HUES64 (cell line): ENCODE data around the gene RIPK4.

Experiments
- H3K27ac ChIP-seq: 2 replicates; pipeline ENCODE4 v1.7.0; 2013; ENCODE audit warnings: low read depth, low read length, inconsistent platforms
- H3K27me3 ChIP-seq: 2 replicates; pipeline ENCODE4 v1.6.1; 2013; ENCODE audit warnings: mild to moderate bottlenecking, low read length; ENCODE audit not compliant: insufficient read depth
- H3K36me3 ChIP-seq: 2 replicates; pipeline ENCODE4 v1.6.1; 2013; ENCODE audit warnings: mild to moderate bottlenecking, low read length; ENCODE audit not compliant: insufficient read depth
- H3K4me1 ChIP-seq: 2 replicates; pipeline ENCODE4 v1.6.1; 2013; ENCODE audit warnings: mild to moderate bottlenecking, low read length, moderate library complexity; ENCODE audit not compliant: insufficient read depth
- H3K4me3 ChIP-seq: 2 replicates; pipeline ENCODE4 v1.5.1; 2013; ENCODE audit warnings: mild to moderate bottlenecking, low read length, moderate library complexity
- H3K9ac ChIP-seq: 2 replicates; pipeline ENCODE4 v1.6.1; 2013; ENCODE audit warnings: mild to moderate bottlenecking, low read depth, low read length
- H3K9me3 ChIP-seq: 2 replicates; pipeline ENCODE4 v1.6.1; 2013; ENCODE audit warnings: low read depth, low read length; ENCODE audit not compliant: insufficient read depth
- WGBS: fragments of 150-250, 120-280 bp; methylation state at CpG from one replicate; pipeline ENCODE4 v1.1.7; 2013; ENCODE audit warnings: missing lambda C conversion rate; 5-methylcytosine and 5-hydroxymethylcytosine counted together

Gene RIPK4

DNA sequence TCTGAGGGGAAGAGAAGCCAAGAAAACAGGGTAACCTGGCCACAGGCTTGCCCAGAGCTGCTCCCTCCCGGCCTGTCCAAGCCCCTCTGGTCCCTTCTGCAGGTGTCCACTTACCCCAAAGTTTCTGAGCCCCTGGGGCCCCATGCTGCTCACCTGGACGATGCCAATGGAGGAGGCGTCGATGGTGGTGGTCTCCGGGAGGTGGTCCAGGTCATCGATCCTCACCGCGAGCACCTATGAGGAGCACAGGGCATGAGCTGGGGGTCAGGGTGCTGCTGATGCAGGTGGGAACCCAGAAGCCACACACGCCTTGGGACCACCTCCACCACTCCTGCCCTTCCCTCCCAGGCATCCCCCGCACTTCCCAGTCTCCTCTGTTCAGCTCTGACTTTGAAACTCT lies 37.5 kb upstream of the RIPK4 start:
- peaks cover 36% of the 10 kb centered on the region for H3K36me3 ChIP-seq
- no peak overlapping the region for H3K4me3 ChIP-seq
- WGBS, result 93% methylated on average over 10 of the region's 10 CpGs
- no peak overlapping the region for H3K9ac ChIP-seq
- no peaks in the 10 kb centered on the region for H3K27me3 ChIP-seq
- no peaks in the 10 kb centered on the region for H3K4me1 ChIP-seq
- no peaks in the 10 kb centered on the region for H3K9me3 ChIP-seq
- H3K27ac ChIP-seq, result no peak overlapping the region

DNA sequence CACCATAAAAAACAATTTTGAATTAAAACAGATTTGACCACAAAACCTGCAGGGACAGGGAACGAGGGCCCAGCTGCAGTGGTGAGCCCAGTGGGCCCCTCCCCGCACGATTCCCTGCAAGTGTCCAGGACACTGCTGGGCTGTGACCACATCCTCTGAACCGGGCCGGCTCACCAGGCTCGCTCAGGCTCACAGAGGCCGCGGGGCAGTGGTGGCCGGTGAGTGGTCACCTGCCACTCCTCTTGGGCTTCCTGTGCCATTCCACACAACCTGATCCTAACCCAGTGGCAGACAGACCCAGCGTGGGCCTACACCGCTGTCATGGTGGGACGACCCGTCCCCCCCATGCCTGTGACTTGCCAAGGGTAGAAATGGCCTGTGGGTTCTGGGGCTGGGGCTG lies 36.5 kb upstream of the RIPK4 start:
- no peaks in the 10 kb centered on the region for H3K4me1 ChIP-seq
- no peak overlapping the region for H3K27ac ChIP-seq
- H3K9me3 ChIP-seq, result no peaks in the 10 kb centered on the region
- H3K27me3 ChIP-seq, result no peaks in the 10 kb centered on the region
- 96% methylated on average over 13 of the region's 13 CpGs for WGBS
- H3K9ac ChIP-seq, result no peak overlapping the region
- no peak overlapping the region for H3K4me3 ChIP-seq
- H3K36me3 ChIP-seq, result peaks cover 36% of the 10 kb centered on the region

DNA sequence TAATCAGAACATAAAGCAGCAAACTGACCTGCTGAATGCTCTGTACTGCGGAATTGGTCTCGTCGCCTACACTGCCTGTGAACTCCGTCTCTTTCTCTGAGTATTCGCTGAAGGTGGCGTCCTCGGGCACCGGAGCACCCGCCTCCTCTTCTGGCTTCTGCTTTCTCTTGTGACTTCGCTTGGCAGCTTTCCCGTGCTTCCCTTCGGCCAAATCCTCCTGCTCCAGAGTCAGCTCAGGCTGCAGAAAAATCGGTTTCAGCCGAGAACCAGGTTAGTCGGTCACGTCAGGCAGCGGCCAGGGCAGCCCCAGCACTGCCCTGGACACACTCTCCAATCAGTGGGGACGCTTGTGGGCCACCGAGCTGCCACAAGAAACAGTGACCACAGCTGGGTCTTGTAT lies 35.8 kb upstream of the RIPK4 start:
- Histone ChIP-seq H3K27ac (no peak overlapping the region), H3K36me3 (peaks cover 42% of the 10 kb centered on the region), H3K4me1 (no peaks in the 10 kb centered on the region), H3K27me3 (no peaks in the 10 kb centered on the region), H3K9ac (no peak overlapping the region), H3K9me3 (no peaks in the 10 kb centered on the region), H3K4me3 (no peak overlapping the region)
- WGBS, result 94% methylated on average over 19 of the region's 19 CpGs

DNA sequence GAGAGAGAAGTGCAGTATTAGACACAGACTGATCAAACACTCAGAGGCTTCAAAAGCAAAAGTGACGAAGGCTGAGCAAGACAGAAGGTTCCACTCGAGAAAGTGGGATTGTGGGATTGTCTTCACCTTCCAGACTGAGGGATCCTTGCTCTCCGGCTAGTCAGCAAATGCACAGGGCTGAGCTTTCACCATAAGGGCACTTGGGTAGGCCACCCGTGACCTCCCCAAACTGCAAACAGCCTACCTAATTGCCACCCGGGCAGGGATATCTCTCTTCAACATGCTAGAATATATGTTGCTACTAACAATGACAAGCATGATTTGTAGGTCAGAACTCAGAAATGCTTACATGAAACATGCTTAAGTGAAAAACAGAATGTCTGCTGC lies 35.3 kb upstream of the RIPK4 start:
- Histone ChIP-seq H3K9ac (no peak overlapping the region), H3K4me1 (no peaks in the 10 kb centered on the region), H3K27ac (no peak overlapping the region), H3K36me3 (peaks cover 42% of the 10 kb centered on the region), H3K9me3 (no peaks in the 10 kb centered on the region), H3K27me3 (no peaks in the 10 kb centered on the region), H3K4me3 (no peak overlapping the region)
- 96% methylated on average over 5 of the region's 5 CpGs for WGBS

DNA sequence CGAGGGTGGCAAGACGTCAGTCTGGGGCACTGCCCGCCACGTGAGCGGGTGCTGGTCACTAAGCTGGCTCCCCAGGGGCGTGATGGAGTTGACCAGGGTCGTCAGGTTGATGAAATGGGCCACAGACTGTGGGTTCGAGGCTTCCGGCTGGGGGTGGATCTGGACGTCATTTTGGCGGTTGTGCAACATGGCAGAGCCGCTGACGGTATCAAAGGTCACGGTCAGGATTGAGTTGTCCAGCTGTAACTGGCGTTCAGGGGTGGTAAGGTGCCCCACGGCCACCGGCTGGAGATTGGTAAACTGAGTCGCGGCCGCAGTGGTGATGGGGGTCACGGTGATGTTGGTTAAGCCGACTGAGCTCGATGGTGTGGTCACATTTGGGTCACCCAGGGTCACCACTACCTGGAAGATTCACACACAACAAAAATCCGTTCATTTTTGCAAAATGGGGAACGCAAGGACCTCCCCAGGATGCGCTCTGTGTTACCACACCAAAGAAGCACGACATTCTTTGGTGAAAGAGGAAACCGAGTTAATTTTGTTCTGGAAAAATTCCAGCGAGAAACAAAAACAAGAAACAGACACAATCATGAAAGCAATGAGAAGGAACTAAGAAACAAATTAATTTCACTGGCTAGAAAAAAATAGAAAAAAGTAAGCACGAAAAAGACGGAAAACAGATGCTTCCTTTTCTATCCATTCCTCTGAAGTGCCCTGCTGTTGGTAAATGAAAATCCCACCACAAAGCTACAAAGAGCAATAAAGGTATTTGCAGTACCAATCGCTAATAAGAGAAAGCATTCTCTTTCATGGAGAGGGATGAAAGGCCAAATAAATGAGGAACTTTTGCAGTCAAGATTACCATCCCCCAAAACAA lies 34.7 kb upstream of the RIPK4 start:
- no peaks in the 10 kb centered on the region for H3K4me1 ChIP-seq
- H3K27ac ChIP-seq, result no peak overlapping the region
- H3K9ac ChIP-seq, result no peak overlapping the region
- H3K36me3 ChIP-seq, result peaks cover 42% of the 10 kb centered on the region
- WGBS, result 93% methylated on average over 32 of the region's 32 CpGs
- H3K4me3 ChIP-seq, result no peak overlapping the region
- H3K27me3 ChIP-seq, result no peaks in the 10 kb centered on the region
- H3K9me3 ChIP-seq, result no peaks in the 10 kb centered on the region

DNA sequence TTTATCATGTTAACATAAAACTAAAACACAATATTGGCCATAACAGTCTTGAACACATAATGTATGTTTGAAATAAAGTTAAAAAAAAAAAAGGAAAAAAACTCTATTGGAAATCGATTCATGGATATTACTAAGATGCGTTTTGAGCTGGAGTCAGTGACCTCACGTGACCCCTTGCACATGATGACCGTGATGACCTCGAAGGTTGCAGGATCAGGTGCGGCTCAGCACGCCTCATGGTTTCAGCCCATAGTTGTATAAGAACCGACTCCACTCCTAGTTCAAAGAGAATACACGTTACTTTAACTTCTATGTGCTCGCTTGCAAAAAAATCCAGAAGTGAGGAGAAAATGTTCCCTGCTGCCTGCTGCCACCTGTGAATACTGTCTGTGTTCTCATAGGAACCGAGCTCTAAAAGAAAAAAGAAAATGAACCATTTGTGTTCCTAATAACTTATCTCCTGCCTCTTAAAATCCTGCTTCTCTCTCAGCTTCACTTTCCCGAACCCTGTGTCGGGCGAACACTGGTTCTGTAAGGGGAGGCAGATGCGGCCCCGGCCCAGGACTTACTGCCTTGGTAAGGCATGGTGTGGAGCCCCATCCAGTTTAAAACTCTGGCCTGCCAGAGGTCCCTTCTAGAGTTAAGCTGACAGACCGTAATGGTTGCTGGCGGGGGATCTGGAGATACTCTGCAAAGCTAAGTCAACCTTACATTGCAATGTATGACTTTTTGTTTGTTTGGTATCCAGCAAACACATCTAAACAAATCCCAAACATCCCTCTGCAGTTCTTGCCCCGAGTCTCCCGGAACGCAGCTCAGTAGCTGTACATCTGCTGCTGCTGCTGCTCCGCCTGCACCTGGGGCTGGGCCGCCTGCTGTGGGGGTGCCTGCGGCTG lies 33.8 kb upstream of the RIPK4 start:
- Histone ChIP-seq H3K9me3 (no peaks in the 10 kb centered on the region), H3K9ac (no peak overlapping the region), H3K27me3 (no peaks in the 10 kb centered on the region), H3K4me1 (no peaks in the 10 kb centered on the region), H3K36me3 (peaks cover 42% of the 10 kb centered on the region), H3K27ac (no peak overlapping the region), H3K4me3 (no peak overlapping the region)
- 93% methylated on average over 24 of the region's 24 CpGs for WGBS

DNA sequence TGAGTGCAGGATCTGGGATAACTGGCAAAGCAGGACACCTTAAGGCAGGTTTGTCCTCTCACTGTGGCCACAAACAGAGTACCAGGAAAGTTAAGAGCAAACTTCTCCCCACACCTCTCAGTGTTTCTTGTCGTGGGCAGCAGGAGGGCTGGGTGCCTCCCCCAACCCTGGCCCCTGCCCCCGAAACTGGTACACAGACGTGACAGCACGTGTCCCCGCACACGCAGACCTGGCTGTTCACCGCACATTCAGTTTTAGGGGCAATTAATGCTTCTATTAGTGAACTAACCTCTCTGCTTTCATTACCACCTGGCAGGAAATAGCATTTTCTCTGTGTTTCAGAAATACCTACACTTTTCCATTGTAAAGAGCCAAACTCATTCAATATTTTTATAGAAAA lies 32.9 kb upstream of the RIPK4 start:
- Histone ChIP-seq H3K36me3 (peaks cover 42% of the 10 kb centered on the region), H3K27ac (no peak overlapping the region), H3K4me1 (no peaks in the 10 kb centered on the region), H3K27me3 (no peaks in the 10 kb centered on the region), H3K9ac (no peak overlapping the region), H3K4me3 (no peak overlapping the region), H3K9me3 (no peaks in the 10 kb centered on the region)
- 96% methylated on average over 7 of the region's 7 CpGs for WGBS

DNA sequence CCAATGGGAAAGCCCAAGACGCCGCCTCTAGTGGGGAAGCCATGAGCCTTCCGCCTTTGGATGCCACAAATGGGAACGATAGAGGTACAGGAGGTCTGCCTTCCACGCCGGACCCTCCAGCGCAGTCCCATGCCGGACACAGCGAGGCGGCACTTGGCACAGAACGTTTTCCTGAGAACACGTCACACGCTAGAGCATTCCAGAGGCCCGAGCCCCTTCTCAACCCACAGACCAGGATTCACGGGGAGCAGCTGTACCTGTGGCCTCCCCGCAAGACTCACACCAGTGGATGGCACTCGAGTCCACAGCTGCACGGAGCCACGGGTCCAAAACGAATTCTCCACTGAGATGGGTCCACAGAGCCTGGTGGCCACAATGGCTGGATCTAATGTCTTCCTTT lies 31.5 kb upstream of the RIPK4 start:
- Histone ChIP-seq H3K36me3 (peaks cover 42% of the 10 kb centered on the region), H3K27ac (no peak overlapping the region), H3K4me3 (no peak overlapping the region), H3K9me3 (no peaks in the 10 kb centered on the region), H3K4me1 (no peaks in the 10 kb centered on the region), H3K9ac (no peak overlapping the region), H3K27me3 (no peaks in the 10 kb centered on the region)
- WGBS, result 96% methylated on average over 20 of the region's 20 CpGs

DNA sequence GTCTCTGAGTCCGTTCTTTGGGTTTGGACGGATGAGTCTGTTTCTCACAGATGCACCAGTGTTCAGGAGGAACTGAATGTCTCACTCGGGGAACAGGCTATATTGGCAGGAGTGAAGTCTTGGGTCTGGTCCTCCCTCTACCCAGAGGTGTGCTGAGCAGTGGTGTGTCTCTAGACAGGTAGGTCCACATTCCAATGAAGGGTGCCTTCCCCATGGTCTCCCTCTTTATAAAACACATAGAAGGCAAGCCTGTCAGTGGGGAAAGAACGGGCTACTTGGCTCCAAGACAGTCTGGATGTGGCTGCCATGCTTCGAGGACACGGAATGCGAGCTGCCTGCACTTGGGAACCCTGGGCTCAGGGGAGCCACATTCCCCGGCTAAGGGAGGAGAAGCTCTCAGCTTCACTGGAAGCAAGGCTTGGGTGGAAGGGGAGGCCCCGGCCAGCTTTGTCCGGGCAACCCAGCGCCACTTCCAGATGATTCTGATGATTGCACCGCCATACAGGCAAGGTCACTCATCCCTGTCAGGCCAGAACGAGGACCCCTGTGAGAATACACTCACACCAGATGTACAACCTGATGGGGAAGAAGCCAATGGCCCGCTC lies 29.7 kb upstream of the RIPK4 start:
- H3K27ac ChIP-seq, result no peak overlapping the region
- H3K9ac ChIP-seq, result no peak overlapping the region
- H3K36me3 ChIP-seq, result peaks cover 33% of the 10 kb centered on the region
- 94% methylated on average over 14 of the region's 14 CpGs for WGBS
- H3K4me3 ChIP-seq, result no peak overlapping the region
- H3K27me3 ChIP-seq, result no peaks in the 10 kb centered on the region
- H3K9me3 ChIP-seq, result peaks cover 6% of the 10 kb centered on the region
- H3K4me1 ChIP-seq, result no peaks in the 10 kb centered on the region

DNA sequence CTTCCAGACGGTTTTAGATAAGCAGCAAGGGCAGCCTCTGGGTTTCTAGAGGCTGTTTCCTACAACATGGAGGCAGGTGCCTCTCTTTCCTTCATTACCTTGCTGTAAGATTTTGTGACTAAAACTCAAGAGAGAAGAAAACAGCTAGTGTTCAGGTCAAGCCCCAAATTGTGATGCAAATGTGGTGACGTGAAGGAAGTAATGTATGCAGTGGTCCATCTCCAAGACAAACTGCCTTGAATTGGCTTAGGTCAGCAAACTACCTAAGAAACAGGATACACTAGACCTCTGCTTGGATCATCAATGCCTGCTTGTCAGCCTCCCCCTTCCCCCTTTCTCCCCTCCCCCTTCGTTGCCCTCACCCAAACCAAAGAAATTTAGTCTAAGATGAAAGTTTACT lies 28.9 kb upstream of the RIPK4 start:
- Histone ChIP-seq H3K36me3 (peaks cover 24% of the 10 kb centered on the region), H3K27ac (no peak overlapping the region), H3K9me3 (peaks cover 6% of the 10 kb centered on the region), H3K27me3 (no peaks in the 10 kb centered on the region), H3K9ac (no peak overlapping the region), H3K4me3 (no peak overlapping the region), H3K4me1 (no peaks in the 10 kb centered on the region)
- 45% methylated on average over 3 of the region's 3 CpGs for WGBS

DNA sequence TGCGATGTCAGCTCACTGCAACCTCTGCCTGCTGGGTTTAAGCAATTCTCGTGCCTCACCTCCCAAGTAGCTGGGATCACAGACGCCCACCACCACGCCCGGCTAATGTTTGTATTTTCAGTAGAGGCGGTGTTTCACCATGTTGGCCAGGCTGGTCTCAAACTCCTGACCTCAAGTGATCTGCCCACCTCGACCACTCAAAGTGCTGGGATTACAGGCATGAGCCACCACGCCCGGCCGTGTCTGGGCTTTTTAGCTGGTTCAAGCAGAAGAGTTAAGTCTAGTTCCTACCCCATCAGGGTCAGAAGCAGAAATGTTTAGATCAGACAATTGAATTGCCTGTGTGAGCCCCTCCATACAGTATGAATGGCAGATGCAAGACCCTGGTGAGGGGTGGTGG lies 27.7 kb upstream of the RIPK4 start:
- no peaks in the 10 kb centered on the region for H3K27me3 ChIP-seq
- no peak overlapping the region for H3K4me3 ChIP-seq
- H3K9ac ChIP-seq, result no peak overlapping the region
- H3K9me3 ChIP-seq, result peaks cover 6% of the 10 kb centered on the region
- WGBS, result 96% methylated on average over 10 of the region's 10 CpGs
- H3K36me3 ChIP-seq, result peaks cover 13% of the 10 kb centered on the region
- H3K27ac ChIP-seq, result no peak overlapping the region
- no peaks in the 10 kb centered on the region for H3K4me1 ChIP-seq
